Stomach (tissue), 9 donors: ENCODE results near the gene CSF3. TPM values are rescaled to one million over a fixed set of nuclear protein-coding genes. Genes with fewer than 3 reads are reported as not detected.
"Not testable (repeated sequence)": the region's sequence is repeated elsewhere in the genome, so short reads cannot be mapped to it uniquely, and the experiment has no call there.

Source experiments
- DNase-seq, 2 donors: peaks; one replicate each; pipeline versions ENCODE4 v3.0.0 to v3.0.0-alpha.2; 2013 to 2019
- H3K27ac ChIP-seq, 5 donors: fragments of 200-600 bp in 4 of 5; sonication (generic) in 4 of 5; one replicate each; pipeline ENCODE4 v1.5.1; 2013 to 2019; ENCODE audit warnings: mild to moderate bottlenecking in 1 of 5, moderate library complexity in 1 of 5
- H3K27me3 ChIP-seq, 3 donors: fragments of 200-600 bp; sonication (generic); one replicate each; pipeline ENCODE4 v1.5.1; 2017 to 2019; ENCODE audit warnings: mixed run types in 1 of 3
- H3K36me3 ChIP-seq, 4 donors: fragments of 200-600 bp; sonication (generic); 1 replicate in 3 of 4; 2 replicates in 1 of 4; pipeline ENCODE4 v1.5.1; 2016 to 2019
- H3K4me1 ChIP-seq, 4 donors: fragments of 200-600 bp; sonication (generic); one replicate each; pipeline ENCODE4 v1.5.1; 2016 to 2019
- H3K4me3 ChIP-seq, 4 donors: fragments of 200-600 bp; sonication (generic) in 3 of 4; one replicate each; pipeline ENCODE4 v1.5.1; 2016 to 2019; ENCODE audit warnings: mild to moderate bottlenecking in 1 of 4
- H3K9me3 ChIP-seq, 4 donors: fragments of 200-600 bp; sonication (generic); one replicate each; pipeline ENCODE4 v1.5.1; 2016 to 2019
- CTCF ChIP-seq, 7 experiments: fragments of 450-650 bp in 4 of 7; fragments of 200-600 bp in 3 of 7; sonication (generic) in 3 of 7; IDR thresholded peaks; one replicate each; pipeline ENCODE4 v1.5.1; 2016 to 2019; ENCODE audit warnings: antibody characterized with exemption in 7 of 7, control low read depth in 2 of 7, mild to moderate bottlenecking in 1 of 7
- EP300 ChIP-seq: sonication (generic); formaldehyde crosslinking; IDR thresholded peaks from one replicate; pipeline ENCODE4 v1.6.1; 2017; ENCODE audit warnings: antibody characterized with exemption
- POLR2A ChIP-seq, 4 donors: fragments of 450-650 bp; IDR thresholded peaks; one replicate each; pipeline ENCODE4 v1.6.1; 2016; ENCODE audit warnings: antibody characterized with exemption in 4 of 4, control low read depth in 2 of 4, mild to moderate bottlenecking in 1 of 4, moderate library complexity in 1 of 4
- POLR2AphosphoS5 ChIP-seq, 3 donors: sonication (generic); formaldehyde crosslinking; IDR thresholded peaks; one replicate each; pipeline ENCODE4 v1.6.1; 2016; ENCODE audit warnings: antibody characterized with exemption in 3 of 3
- whole genome bisulfite sequencing, 5 donors: extraction: QIAGEN DNeasy Blood & Tissue Kit in 3 of 5; methylation state at CpG; one replicate each; pipeline versions ENCODE4 v1.1.5 to v1.1.7; 2013 to 2018; 5-methylcytosine and 5-hydroxymethylcytosine counted together
- intact Hi-C: fragments of 100-400 bp; cut with DNase I; formaldehyde crosslinking; loops from one replicate; pipeline ENCODE4 v1.15.1; 2023; ENCODE audit warnings: low total_unique reads
- polyA plus RNA-seq, 3 donors: library from polyadenylated mRNA; stranded (reverse); fragments of 200-250 nt; gene quantifications; one replicate each; pipeline ENCODE4 v1.2.3, GENCODE V29; 2013
- total RNA-seq, 5 donors: library from RNA; depleted of rRNA; stranded (reverse); fragments of >200 nt; gene quantifications; one replicate each; pipeline versions ENCODE4 v1.1.0 to v1.2.3, GENCODE V29; 2014 to 2016
- donor health status: healthy with polysubstance abuse.
- donor health status: Bipolar disorder and iron deficiency.
- donor health status: healthy.

Gene CSF3
- total and polyA plus RNA-seq, 8 donors: 0.55 to 16.2 (median 1.6) TPM; not detected in 2

- peaks cover 0 to 1% (median 0%) of the 10 kb centered on the region in 4 donors for H3K36me3 ChIP-seq
- WGBS, 5 donors: 77 to 89% (median 80%) methylated on average over 9 of the region's 9 CpGs
- intact Hi-C loops: no loop called here
- no peak overlapping the region for H3K4me3 ChIP-seq
- H3K27me3 ChIP-seq: no peaks in the 10 kb centered on the region
- H3K9me3 ChIP-seq: no peaks in the 10 kb centered on the region
- H3K4me1 ChIP-seq: no peaks in the 10 kb centered on the region
- TF ChIP-seq POLR2A (IDR thresholded peaks at IDR 0.05) (no peak), CTCF (IDR thresholded peaks at IDR 0.05) (no peak), POLR2AphosphoS5 (IDR thresholded peaks at IDR 0.05) (no peak), EP300 (no peak)
- no peak for DNase-seq
- H3K27ac ChIP-seq: no peak overlapping the region
Observed at GRCh38 chr17:40004072-40004471, 11.2 kb upstream of the CSF3 start.

- H3K27me3 ChIP-seq: no peaks in the 10 kb centered on the region
- H3K36me3 ChIP-seq: no peaks in the 10 kb centered on the region
- no peak for DNase-seq
- 86 to 94% (median 88%) methylated on average over 7 of the region's 7 CpGs for WGBS, 5 donors
- no peaks in the 10 kb centered on the region for H3K4me1 ChIP-seq
- no peak overlapping the region for H3K27ac ChIP-seq
- no peaks in the 10 kb centered on the region for H3K9me3 ChIP-seq
- H3K4me3 ChIP-seq: no peak overlapping the region
- TF ChIP-seq POLR2A (IDR thresholded peaks at IDR 0.05) (no peak), CTCF (IDR thresholded peaks at IDR 0.05) (no peak), EP300 (no peak), POLR2AphosphoS5 (IDR thresholded peaks at IDR 0.05) (no peak)
- intact Hi-C loops: no loop called here
Observed at GRCh38 chr17:40004712-40005111, 10.5 kb upstream of the CSF3 start.

- no peaks in the 10 kb centered on the region for H3K27me3 ChIP-seq
- H3K4me1 ChIP-seq: no peaks in the 10 kb centered on the region
- intact Hi-C loops: no loop called here
- no peak overlapping the region for H3K27ac ChIP-seq
- H3K9me3 ChIP-seq: no peaks in the 10 kb centered on the region
- TF ChIP-seq POLR2AphosphoS5 (IDR thresholded peaks at IDR 0.05) (no peak), POLR2A (IDR thresholded peaks at IDR 0.05) (no peak), EP300 (no peak)
- no peak overlapping the region for H3K4me3 ChIP-seq
- H3K36me3 ChIP-seq: no peaks in the 10 kb centered on the region
- 88 to 93% (median 91%) methylated on average over 6 of the region's 6 CpGs for WGBS, 5 donors
- DNase-seq: no peak
Observed at GRCh38 chr17:40005520-40005919, 9.7 kb upstream of the CSF3 start.

GRCh38 chr17:40010946-40011500, 4.2 kb upstream of the CSF3 start:
- not testable (repeated sequence) for H3K27me3 ChIP-seq, DNase-seq, H3K9me3 ChIP-seq, H3K36me3 ChIP-seq, H3K27ac ChIP-seq, H3K4me3 ChIP-seq
- intact Hi-C loops: loop anchor here (10.0 kb wide), 1 partner anchor 154 kb away; no protein-coding TSS in a partner anchor
- 94 to 99% (median 96%) methylated on average over 13 to 38 of the region's 38 CpGs for WGBS, 5 donors
- peaks cover 17 to 29% (median 23%) of the 10 kb centered on the region in 4 donors for H3K4me1 ChIP-seq

- not testable (repeated sequence) for DNase-seq, H3K27me3 ChIP-seq, H3K9me3 ChIP-seq, H3K27ac ChIP-seq, H3K4me3 ChIP-seq, H3K36me3 ChIP-seq
- intact Hi-C loops: loop anchor here (10.0 kb wide), 1 partner anchor 153 kb away; no protein-coding TSS in a partner anchor
- peaks cover 21 to 37% (median 25%) of the 10 kb centered on the region in 4 donors for H3K4me1 ChIP-seq
- WGBS, 5 donors: 73 to 81% (median 77%) methylated on average over 20 to 22 of the region's 22 CpGs
Observed at GRCh38 chr17:40012017-40012647, 3.1 kb upstream of the CSF3 start.
